Mesodermal cell (in vitro differentiated cells): ENCODE measurements around the gene ZNF224. TPM values are rescaled to one million over a fixed set of nuclear protein-coding genes. Genes with fewer than 3 reads are reported as not detected.

ENCODE experiments used
- H3K27ac ChIP-seq: 2 replicates; pipeline ENCODE4 v1.7.0; 2013; ENCODE audit warnings: mild to moderate bottlenecking, low read depth, low read length, moderate library complexity; ENCODE audit not compliant: severe bottlenecking
- H3K36me3 ChIP-seq: 2 replicates; pipeline ENCODE4 v1.7.1; 2013; ENCODE audit warnings: mild to moderate bottlenecking, low read length, moderate library complexity; ENCODE audit not compliant: control insufficient read depth, insufficient read depth
- H3K4me1 ChIP-seq: one replicate; pipeline ENCODE4 v1.7.1; 2013; ENCODE audit warnings: mild to moderate bottlenecking, low read length; ENCODE audit not compliant: insufficient read depth, control insufficient read depth, poor library complexity, severe bottlenecking
- H3K4me3 ChIP-seq: 2 replicates; pipeline ENCODE4 v1.7.0; 2013; ENCODE audit warnings: low read length, control low read depth, mild to moderate bottlenecking; ENCODE audit not compliant: insufficient read depth, poor library complexity, severe bottlenecking; ENCODE audit errors: extremely low read depth
- H3K9me3 ChIP-seq: 2 replicates; pipeline ENCODE4 v1.7.1; 2013; ENCODE audit warnings: mild to moderate bottlenecking, low read length, moderate library complexity; ENCODE audit not compliant: control insufficient read depth
- WGBS, 2 experiments: methylation state at CpG; one replicate each; pipeline ENCODE4 v1.1.5; 2013; ENCODE audit warnings: missing lambda C conversion rate in 2 of 2; ENCODE audit not compliant: insufficient coverage in 2 of 2; 5-methylcytosine and 5-hydroxymethylcytosine counted together
- polyA plus RNA-seq, 2 experiments: library from polyadenylated mRNA; stranded (reverse); fragments of 50-300 nt; gene quantifications; one replicate each; pipeline ENCODE4 v1.2.3, GENCODE V29; 2013

The ZNF224 gene
- 17.8 TPM for polyA plus RNA-seq (2013, experiment 1 of 2)
- polyA plus RNA-seq (2013, experiment 2 of 2) = 14.2 TPM

- Histone ChIP-seq H3K27ac (peak within 1 kb of the TSS; percentile 33), H3K36me3 (peaks cover 23% of the 10 kb centered on the region), H3K4me1 (no peaks in the 10 kb centered on the region), H3K4me3 (peak within 1 kb of the TSS; percentile 81), H3K9me3 (no peaks in the 10 kb centered on the region)
- 0% methylated on average over 28 to 40 of the region's 50 CpGs for WGBS, 2 experiments
These were observed at the start of gene ZNF224 for GRCh38 chr19:44093931-44094765. ZNF224 (plus strand) TSS chr19:44094361; CDS start chr19:44097874, 3,513 bp downstream.

GRCh38 chr19:44050740-44051649 lies 43.2 kb upstream of the ZNF224 start:
- Histone ChIP-seq H3K27ac (no peak overlapping the region), H3K4me3 (peak overlapping the region; percentile 84), H3K36me3 (peaks cover 16% of the 10 kb centered on the region), H3K9me3 (no peaks in the 10 kb centered on the region), H3K4me1 (no peaks in the 10 kb centered on the region)
- 85 to 90% methylated on average over 17 to 21 of the region's 21 CpGs for WGBS, 2 experiments

DNA sequence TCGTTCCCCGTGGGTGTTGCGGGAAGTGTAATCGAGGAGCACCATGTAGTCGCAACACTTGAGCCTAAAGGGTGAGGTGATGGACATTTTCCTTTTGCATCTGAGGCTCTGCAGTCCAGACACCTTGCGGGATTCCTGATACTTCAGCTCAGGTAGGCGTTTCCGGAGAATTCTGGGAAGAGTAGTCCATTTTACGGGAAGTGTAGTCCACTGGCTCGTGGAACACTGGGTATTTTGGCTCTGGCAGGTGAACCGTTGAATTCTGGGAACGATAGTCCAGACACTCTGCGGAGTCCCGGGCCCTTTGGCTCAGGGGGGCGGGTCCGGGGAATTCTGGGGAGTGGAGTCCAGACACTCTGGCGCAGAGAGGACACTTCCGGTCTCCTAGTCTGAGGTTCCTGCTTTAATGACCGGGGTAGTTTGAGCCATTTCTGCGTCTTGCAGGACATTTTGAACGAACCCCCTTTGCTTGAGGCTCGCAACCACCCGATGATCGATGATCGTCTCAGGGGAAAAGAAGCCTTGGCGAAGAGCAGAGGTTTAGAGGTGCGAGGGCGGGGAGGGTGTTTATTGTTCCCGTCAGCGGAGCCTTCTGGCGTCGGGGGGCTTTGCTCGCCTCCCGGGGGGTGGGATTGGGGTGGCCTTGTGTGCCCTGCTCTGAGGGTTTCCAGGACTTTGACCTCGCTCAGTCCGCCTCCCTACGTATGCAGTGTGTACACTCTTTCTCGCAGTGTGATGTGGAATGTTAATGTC lies 42.3 kb upstream of the ZNF224 start, which contains the start of gene ZNF223:
Gene ZNF223 (plus strand): TSS at position 387 of the 753 bp plus-strand sequence. CDS start 3,141 bp downstream, outside the sequence.
- peaks cover 17% of the 10 kb centered on the region for H3K36me3 ChIP-seq
- H3K4me1 ChIP-seq = no peaks in the 10 kb centered on the region
- H3K27ac ChIP-seq = peak within 1 kb of the TSS; percentile 49
- no peaks in the 10 kb centered on the region for H3K9me3 ChIP-seq
- peak within 1 kb of the TSS; percentile 84 for H3K4me3 ChIP-seq
- 4 to 6% methylated on average over 29 of the region's 38 CpGs for WGBS, 2 experiments

- Histone ChIP-seq H3K4me1 (no peaks in the 10 kb centered on the region), H3K9me3 (no peaks in the 10 kb centered on the region), H3K36me3 (peaks cover 46% of the 10 kb centered on the region), H3K27ac (no peak overlapping the region), H3K4me3 (no peak overlapping the region)
- 91 to 93% methylated on average over 3 to 5 of the region's 5 CpGs for WGBS, 2 experiments
These were observed 38.3 kb upstream of the ZNF224 start for GRCh38 chr19:44055870-44056269.

DNA sequence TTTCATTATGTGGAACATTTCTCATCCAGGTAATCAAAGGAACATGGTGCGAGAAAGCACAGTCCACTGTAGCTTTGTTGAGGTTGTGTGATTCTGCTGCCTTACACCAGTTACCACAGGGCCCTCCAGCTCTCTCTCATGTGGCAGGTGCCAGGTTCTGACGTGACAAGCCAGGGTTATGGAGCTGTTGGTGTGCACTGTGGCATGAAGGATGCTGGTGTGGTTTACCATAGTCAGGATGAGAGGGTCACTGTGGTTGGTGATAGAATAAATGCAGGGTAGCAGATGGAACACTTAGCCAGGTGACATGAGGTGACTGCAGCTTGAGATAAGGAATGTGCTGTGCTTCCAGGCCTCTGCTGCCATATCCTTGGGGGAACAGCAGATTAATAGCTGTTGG lies 34.9 kb upstream of the ZNF224 start:
- no peak overlapping the region for H3K4me3 ChIP-seq
- no peaks in the 10 kb centered on the region for H3K4me1 ChIP-seq
- H3K9me3 ChIP-seq = no peaks in the 10 kb centered on the region
- H3K27ac ChIP-seq = no peak overlapping the region
- WGBS, 2 experiments = 80 to 100% methylated on average over 1 of the region's 2 CpGs
- peaks cover 75% of the 10 kb centered on the region for H3K36me3 ChIP-seq

GRCh38 chr19:44061038-44061437 lies 33.1 kb upstream of the ZNF224 start:
- Histone ChIP-seq H3K27ac (no peak overlapping the region), H3K4me3 (no peak overlapping the region), H3K36me3 (peaks cover 75% of the 10 kb centered on the region), H3K4me1 (no peaks in the 10 kb centered on the region), H3K9me3 (peaks cover 12% of the 10 kb centered on the region)
- WGBS, 2 experiments = no CpG with 5 or more reads among the region's 1 CpG

DNA sequence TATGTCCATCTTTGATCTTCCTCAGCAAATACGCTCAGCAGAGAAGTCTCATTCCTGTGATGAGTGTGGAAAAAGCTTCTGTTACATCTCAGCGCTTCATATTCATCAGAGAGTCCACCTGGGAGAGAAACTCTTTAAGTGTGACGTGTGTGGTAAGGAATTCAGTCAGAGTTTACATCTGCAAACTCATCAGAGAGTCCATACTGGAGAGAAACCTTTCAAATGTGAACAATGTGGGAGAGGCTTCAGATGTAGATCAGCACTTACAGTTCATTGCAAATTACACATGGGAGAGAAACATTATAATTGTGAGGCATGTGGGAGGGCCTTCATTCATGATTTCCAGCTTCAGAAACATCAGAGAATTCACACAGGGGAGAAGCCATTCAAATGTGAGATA lies 27.9 kb upstream of the ZNF224 start:
- 100% methylated on average over 1 of the region's 3 CpGs; no CpG with 5 or more reads in 1 of the 2 experiments for WGBS, 2 experiments
- peaks cover 58% of the 10 kb centered on the region for H3K36me3 ChIP-seq
- no peak overlapping the region for H3K27ac ChIP-seq
- peaks cover 34% of the 10 kb centered on the region for H3K9me3 ChIP-seq
- no peak overlapping the region for H3K4me3 ChIP-seq
- no peaks in the 10 kb centered on the region for H3K4me1 ChIP-seq

DNA sequence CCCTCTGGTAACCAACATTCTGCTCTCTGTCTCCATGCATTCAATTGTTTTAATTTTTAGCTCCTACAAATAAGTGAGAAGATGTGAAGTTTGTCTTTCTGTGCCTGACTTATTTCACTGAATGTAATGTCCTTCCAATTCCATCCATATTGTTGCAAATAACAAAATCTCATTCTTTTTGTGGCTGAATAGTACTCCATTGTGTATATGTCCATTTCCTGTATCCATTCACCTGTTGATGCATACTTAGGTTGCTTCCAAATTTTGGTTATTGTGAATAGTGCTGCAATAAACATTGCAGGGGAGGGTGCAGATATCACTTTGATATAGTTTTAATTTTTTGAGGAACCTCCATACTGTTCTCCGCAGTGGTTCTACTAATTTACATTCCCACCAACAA lies 24.7 kb upstream of the ZNF224 start:
- no peak overlapping the region for H3K27ac ChIP-seq
- no CpG with 5 or more reads among the region's 1 CpG for WGBS, 2 experiments
- no peaks in the 10 kb centered on the region for H3K4me1 ChIP-seq
- no peak overlapping the region for H3K4me3 ChIP-seq
- H3K9me3 ChIP-seq = peaks cover 37% of the 10 kb centered on the region
- peaks cover 32% of the 10 kb centered on the region for H3K36me3 ChIP-seq

DNA sequence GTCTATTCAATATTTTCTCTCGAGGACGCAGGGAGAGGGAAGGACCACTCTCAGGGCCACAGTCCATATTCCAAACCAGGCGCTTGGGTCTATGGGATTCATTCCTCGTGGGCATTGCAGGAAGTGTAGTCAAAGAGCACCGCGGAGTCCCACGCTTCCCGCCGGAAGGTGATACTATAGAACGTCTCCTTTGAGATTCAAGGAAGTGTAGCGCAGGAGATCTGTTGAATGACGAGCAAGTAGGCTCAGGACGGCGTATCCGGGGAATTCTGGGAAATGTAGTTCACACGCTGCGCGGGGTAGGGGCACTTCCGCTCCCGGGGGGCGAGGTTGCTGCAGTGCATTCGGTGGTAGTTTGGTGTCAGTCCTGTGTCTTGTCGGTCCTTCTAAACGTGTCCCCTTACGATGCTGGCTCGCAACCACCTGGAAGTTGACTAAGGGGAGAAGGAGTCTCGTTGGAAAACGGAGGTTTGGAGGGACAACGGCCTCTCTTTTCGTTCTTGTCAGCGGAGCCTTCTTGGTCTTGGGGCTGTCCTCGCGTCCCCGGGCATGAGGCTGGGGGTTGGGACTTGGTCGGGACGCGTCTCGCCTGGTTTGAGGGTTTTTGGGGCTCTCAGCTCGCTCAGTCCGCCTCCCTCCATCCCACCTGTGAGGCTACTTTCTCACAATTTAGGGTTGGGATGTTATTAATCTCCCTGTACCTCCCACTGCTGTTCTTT lies 22.2 kb upstream of the ZNF224 start, which contains the start of gene ZNF284:
Gene ZNF284 (plus strand): TSS at position 336 of the 719 bp plus-strand sequence. CDS start 4,231 bp downstream, outside the sequence.
- Histone ChIP-seq H3K36me3 (peaks cover 10% of the 10 kb centered on the region), H3K9me3 (peaks cover 16% of the 10 kb centered on the region), H3K27ac (peak within 1 kb of the TSS; percentile 45), H3K4me3 (peak within 1 kb of the TSS; percentile 61), H3K4me1 (no peaks in the 10 kb centered on the region)
- 4 to 9% methylated on average over 23 to 29 of the region's 40 CpGs for WGBS, 2 experiments
